Esophagus muscularis mucosa (tissue), 4 donors: ENCODE results near the gene TMED5. TPM values are rescaled to one million over a fixed set of nuclear protein-coding genes. Genes with fewer than 3 reads are reported as not detected.

Experiments used
- DNase-seq: peaks from one replicate; pipeline ENCODE4 v3.0.0-alpha.2; 2017; ENCODE audit errors: extremely low spot score
- H3K27ac ChIP-seq, 4 donors: fragments of 200-600 bp; sonication (generic); replicated peaks in 1 of 4; 1 replicate in 3 of 4; 2 replicates in 1 of 4; pipeline ENCODE4 v1.5.1; 2016 to 2019; ENCODE audit warnings: mild to moderate bottlenecking in 1 of 4
- H3K27me3 ChIP-seq, 4 donors: fragments of 200-600 bp; sonication (generic); one replicate each; pipeline versions ENCODE4 v1.5.1 to v1.6.0; 2016 to 2019
- H3K36me3 ChIP-seq, 4 donors: fragments of 200-600 bp; sonication (generic); one replicate each; pipeline ENCODE4 v1.5.1; 2016 to 2019
- H3K4me1 ChIP-seq, 4 donors: fragments of 200-600 bp; sonication (generic); one replicate each; pipeline ENCODE4 v1.5.1; 2016 to 2019
- H3K4me3 ChIP-seq, 4 donors: fragments of 200-600 bp; sonication (generic); 1 replicate in 2 of 4; 2 replicates in 2 of 4; pipeline ENCODE4 v1.5.1; 2016 to 2019; ENCODE audit warnings: mild to moderate bottlenecking in 4 of 4, moderate library complexity in 1 of 4
- H3K9me3 ChIP-seq, 4 donors: fragments of 200-600 bp; sonication (generic); 1 replicate in 3 of 4; 2 replicates in 1 of 4; pipeline ENCODE4 v1.5.1; 2016 to 2019
- CTCF ChIP-seq, 3 experiments: fragments of 200-600 bp in 2 of 3; fragments of 450-650 bp in 1 of 3; sonication (generic) in 2 of 3; IDR thresholded peaks; one replicate each; pipeline ENCODE4 v1.5.1; 2017 to 2019; ENCODE audit warnings: antibody characterized with exemption in 3 of 3, mild to moderate bottlenecking in 2 of 3, moderate library complexity in 1 of 3
- EP300 ChIP-seq: sonication (generic); formaldehyde crosslinking; IDR thresholded peaks from one replicate; pipeline ENCODE4 v1.6.1; 2017; ENCODE audit warnings: antibody characterized with exemption
- POLR2A ChIP-seq: fragments of 450-650 bp; IDR thresholded peaks from one replicate; pipeline ENCODE4 v1.6.1; 2017; ENCODE audit warnings: antibody characterized with exemption, moderate library complexity, mild to moderate bottlenecking, low read depth
- POLR2AphosphoS5 ChIP-seq, 2 donors: sonication (generic); formaldehyde crosslinking; IDR thresholded peaks; one replicate each; pipeline ENCODE4 v1.6.1; 2017; ENCODE audit warnings: antibody characterized with exemption in 2 of 2
- WGBS: methylation state at CpG from one replicate; pipeline ENCODE4 v1.1.5; 2018; 5-methylcytosine and 5-hydroxymethylcytosine counted together
- intact Hi-C: fragments of 100-400 bp; cut with DNase I; formaldehyde crosslinking; loops from one replicate; pipeline ENCODE4 v1.15.1; 2023
- total RNA-seq, 4 donors: library from RNA; depleted of rRNA; stranded (reverse); fragments of >200 nt; gene quantifications; one replicate each; pipeline versions ENCODE4 v1.1.0 to v1.2.1, GENCODE V29; 2016

The TMED5 gene
- total RNA-seq, 4 donors from 2014 or later: 45.7 to 72.6 (median 59.2) TPM

- peaks cover 0 to 16% (median 11%) of the 10 kb centered on the region in 4 donors for H3K4me1 ChIP-seq
- no peak overlapping the region for H3K27ac ChIP-seq
- 36% methylated on average over 1 of the region's 1 CpG for WGBS
- no peaks in the 10 kb centered on the region for H3K9me3 ChIP-seq
- intact Hi-C loops: no loop called here
- DNase-seq: no peak
- no peak for TF ChIP-seq POLR2AphosphoS5 (IDR thresholded peaks at IDR 0.05)
- TF ChIP-seq POLR2A: no peak
- TF ChIP-seq CTCF (IDR thresholded peaks at IDR 0.05): no peak
- TF ChIP-seq EP300: no peak
- no peak overlapping the region for H3K4me3 ChIP-seq
- H3K27me3 ChIP-seq: no peaks in the 10 kb centered on the region
- peaks cover 7 to 73% (median 44%) of the 10 kb centered on the region in 4 donors for H3K36me3 ChIP-seq
Measured at GRCh38 chr1:93150729-93151128, 29.5 kb downstream of the TMED5 start.

GRCh38 chr1:93148001-93148400 lies 32.2 kb downstream of the TMED5 start:
- intact Hi-C loops: no loop called here
- TF ChIP-seq CTCF (IDR thresholded peaks at IDR 0.05) (no peak), POLR2AphosphoS5 (IDR thresholded peaks at IDR 0.05) (no peak), POLR2A (no peak), EP300 (no peak)
- no peak overlapping the region for H3K4me3 ChIP-seq
- no peaks in the 10 kb centered on the region for H3K27me3 ChIP-seq
- H3K9me3 ChIP-seq: no peaks in the 10 kb centered on the region
- WGBS: 48% methylated on average over 7 of the region's 7 CpGs
- H3K36me3 ChIP-seq: peaks cover 7 to 46% (median 30%) of the 10 kb centered on the region in 4 donors
- H3K4me1 ChIP-seq: peaks cover 0 to 15% (median 9%) of the 10 kb centered on the region in 4 donors
- H3K27ac ChIP-seq: no peak overlapping the region
- DNase-seq: no peak

- no peak overlapping the region for H3K4me3 ChIP-seq
- 99% methylated on average over 4 of the region's 4 CpGs for WGBS
Measured at GRCh38 chr1:93143769-93144168, 36.4 kb downstream of the TMED5 start.

GRCh38 chr1:93143136-93143535 lies 37.1 kb downstream of the TMED5 start:
- intact Hi-C loops: no loop called here
- Histone ChIP-seq H3K9me3 (no peaks in the 10 kb centered on the region), H3K27me3 (no peaks in the 10 kb centered on the region), H3K36me3 (peaks cover 0 to 27% (median 3%) of the 10 kb centered on the region in 4 donors), H3K27ac (no peak overlapping the region), H3K4me3 (no peak overlapping the region), H3K4me1 (peaks cover 0 to 15% (median 10%) of the 10 kb centered on the region in 4 donors)
- no peak for TF ChIP-seq POLR2AphosphoS5 (IDR thresholded peaks at IDR 0.05)
- no peak for TF ChIP-seq CTCF (IDR thresholded peaks at IDR 0.05)
- TF ChIP-seq EP300: no peak
- no peak for TF ChIP-seq POLR2A
- DNase-seq: no peak
- 65% methylated on average over 1 of the region's 1 CpG for WGBS

More at GRCh38 chr1:93143769-93144168, 36.4 kb downstream of the TMED5 start:
- peaks cover 0 to 26% (median 5%) of the 10 kb centered on the region in 4 donors for H3K36me3 ChIP-seq
- H3K9me3 ChIP-seq: no peaks in the 10 kb centered on the region
- TF ChIP-seq POLR2A: no peak
- TF ChIP-seq POLR2AphosphoS5 (IDR thresholded peaks at IDR 0.05): no peak
- no peak for TF ChIP-seq EP300
- TF ChIP-seq CTCF (IDR thresholded peaks at IDR 0.05): no peak
- H3K27ac ChIP-seq: no peak overlapping the region
- peaks cover 0 to 15% (median 11%) of the 10 kb centered on the region in 4 donors for H3K4me1 ChIP-seq
- DNase-seq: no peak
- intact Hi-C loops: no loop called here
- H3K27me3 ChIP-seq: no peaks in the 10 kb centered on the region

- no peaks in the 10 kb centered on the region for H3K27me3 ChIP-seq
- intact Hi-C loops: no loop called here
- no peaks in the 10 kb centered on the region for H3K9me3 ChIP-seq
- DNase-seq: no peak
- TF ChIP-seq CTCF (IDR thresholded peaks at IDR 0.05) (no peak), EP300 (no peak), POLR2A (no peak)
- 92% methylated on average over 2 of the region's 2 CpGs for WGBS
- H3K4me3 ChIP-seq: no peak overlapping the region
- H3K27ac ChIP-seq: no peak overlapping the region
- peaks cover 0 to 34% (median 11%) of the 10 kb centered on the region in 4 donors for H3K36me3 ChIP-seq
- peaks cover 0 to 10% (median 4%) of the 10 kb centered on the region in 4 donors for H3K4me1 ChIP-seq
Measured at GRCh38 chr1:93142161-93142560, 38.1 kb downstream of the TMED5 start.
